ENCODE measurements around the gene MPZL2. TPM values are rescaled to one million over a fixed set of nuclear protein-coding genes. Genes with fewer than 3 reads are reported as not detected.

Gene MPZL2
- total RNA-seq, 1 donor from 2014 or later, result 32.8 TPM

GRCh38 chr11:118215262-118215661 is 48.8 kb downstream of the MPZL2 start:
- Mint-ChIP-seq H3K4me3 (no peak overlapping the region), H3K4me1 (peaks cover 6% of the 10 kb centered on the region), H3K36me3 (no peaks in the 10 kb centered on the region), H3K27ac (no peak overlapping the region), H3K27me3 (ENCODE audit: low read depth) (peaks cover 81% of the 10 kb centered on the region), H3K9me3 (peaks cover 9% of the 10 kb centered on the region)
- no peak for DNase-seq (ENCODE audit: low spot score in 2 of 2, unreplicated experiment in 2 of 2)
- no peak for TF ChIP-seq CTCF (IDR thresholded peaks at IDR 0.05; ENCODE audit: unreplicated experiment)

- Mint-ChIP-seq H3K9me3 (peaks cover 9% of the 10 kb centered on the region), H3K4me3 (no peak overlapping the region), H3K27me3 (ENCODE audit: low read depth) (peaks cover 77% of the 10 kb centered on the region), H3K36me3 (no peaks in the 10 kb centered on the region), H3K27ac (no peak overlapping the region), H3K4me1 (peaks cover 6% of the 10 kb centered on the region)
- TF ChIP-seq CTCF (IDR thresholded peaks at IDR 0.05; ENCODE audit: unreplicated experiment), result no peak
- no peak for DNase-seq (ENCODE audit: low spot score in 2 of 2, unreplicated experiment in 2 of 2)
These were observed 49.7 kb downstream of the MPZL2 start for GRCh38 chr11:118214210-118214914.

GRCh38 chr11:118213781-118214180 is 50.3 kb downstream of the MPZL2 start:
- H3K4me1 Mint-ChIP-seq, result peaks cover 6% of the 10 kb centered on the region
- H3K27me3 Mint-ChIP-seq (ENCODE audit: low read depth), result peaks cover 77% of the 10 kb centered on the region
- DNase-seq (ENCODE audit: low spot score in 2 of 2, unreplicated experiment in 2 of 2), result no peak
- no peak overlapping the region for H3K27ac Mint-ChIP-seq
- TF ChIP-seq CTCF (IDR thresholded peaks at IDR 0.05; ENCODE audit: unreplicated experiment), result no peak
- peaks cover 6% of the 10 kb centered on the region for H3K9me3 Mint-ChIP-seq
- no peak overlapping the region for H3K4me3 Mint-ChIP-seq
- no peaks in the 10 kb centered on the region for H3K36me3 Mint-ChIP-seq

- Mint-ChIP-seq H3K27me3 (ENCODE audit: low read depth) (peaks cover 77% of the 10 kb centered on the region), H3K36me3 (no peaks in the 10 kb centered on the region), H3K9me3 (peaks cover 5% of the 10 kb centered on the region), H3K27ac (no peak overlapping the region), H3K4me3 (no peak overlapping the region), H3K4me1 (peaks cover 6% of the 10 kb centered on the region)
- no peak for TF ChIP-seq CTCF (IDR thresholded peaks at IDR 0.05; ENCODE audit: unreplicated experiment)
- DNase-seq (ENCODE audit: low spot score in 2 of 2, unreplicated experiment in 2 of 2), result no peak
These were observed 50.9 kb downstream of the MPZL2 start for GRCh38 chr11:118213201-118213600.

- no peak for DNase-seq (ENCODE audit: low spot score in 2 of 2, unreplicated experiment in 2 of 2)
- H3K4me3 Mint-ChIP-seq, result no peak overlapping the region
- no peak for TF ChIP-seq CTCF (IDR thresholded peaks at IDR 0.05; ENCODE audit: unreplicated experiment)
- H3K4me1 Mint-ChIP-seq, result peaks cover 6% of the 10 kb centered on the region
- peaks cover 79% of the 10 kb centered on the region for H3K27me3 Mint-ChIP-seq (ENCODE audit: low read depth)
- no peak overlapping the region for H3K27ac Mint-ChIP-seq
- no peaks in the 10 kb centered on the region for H3K36me3 Mint-ChIP-seq
- peaks cover 5% of the 10 kb centered on the region for H3K9me3 Mint-ChIP-seq
These were observed 51.3 kb downstream of the MPZL2 start for GRCh38 chr11:118212781-118213191.
